Measurements from ENCODE around the gene LTBP4.

DNA sequence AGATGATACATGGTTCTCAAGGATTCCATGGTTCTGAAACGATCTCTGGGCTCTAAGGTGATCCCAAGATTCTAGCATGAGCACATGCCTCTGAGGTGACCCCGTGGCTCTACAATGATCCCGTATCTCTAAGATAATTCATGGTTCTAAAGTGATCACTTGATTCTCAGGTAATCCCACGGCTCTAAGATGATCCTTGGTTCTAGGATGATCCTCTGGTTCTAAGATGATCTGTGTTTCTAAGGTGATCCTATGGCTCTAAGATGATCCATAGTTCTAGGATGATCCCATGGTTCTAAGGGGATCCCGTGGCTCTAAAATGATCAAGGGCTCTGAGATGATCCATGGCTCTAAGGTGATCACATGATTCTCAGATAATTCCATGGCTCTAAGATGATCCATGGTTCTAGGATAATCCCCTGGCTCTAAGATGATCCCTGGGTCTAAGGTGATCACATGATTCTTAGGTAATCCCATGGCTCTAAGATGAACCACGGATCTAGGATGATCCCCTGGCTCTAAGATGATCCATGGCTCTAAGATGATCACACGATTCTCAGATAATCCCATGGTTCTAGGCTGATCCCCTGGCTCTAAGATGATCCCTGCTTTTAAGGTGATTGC, 67.9 kb downstream of the LTBP4 start:
- TF ChIP-seq, protein P1, sequence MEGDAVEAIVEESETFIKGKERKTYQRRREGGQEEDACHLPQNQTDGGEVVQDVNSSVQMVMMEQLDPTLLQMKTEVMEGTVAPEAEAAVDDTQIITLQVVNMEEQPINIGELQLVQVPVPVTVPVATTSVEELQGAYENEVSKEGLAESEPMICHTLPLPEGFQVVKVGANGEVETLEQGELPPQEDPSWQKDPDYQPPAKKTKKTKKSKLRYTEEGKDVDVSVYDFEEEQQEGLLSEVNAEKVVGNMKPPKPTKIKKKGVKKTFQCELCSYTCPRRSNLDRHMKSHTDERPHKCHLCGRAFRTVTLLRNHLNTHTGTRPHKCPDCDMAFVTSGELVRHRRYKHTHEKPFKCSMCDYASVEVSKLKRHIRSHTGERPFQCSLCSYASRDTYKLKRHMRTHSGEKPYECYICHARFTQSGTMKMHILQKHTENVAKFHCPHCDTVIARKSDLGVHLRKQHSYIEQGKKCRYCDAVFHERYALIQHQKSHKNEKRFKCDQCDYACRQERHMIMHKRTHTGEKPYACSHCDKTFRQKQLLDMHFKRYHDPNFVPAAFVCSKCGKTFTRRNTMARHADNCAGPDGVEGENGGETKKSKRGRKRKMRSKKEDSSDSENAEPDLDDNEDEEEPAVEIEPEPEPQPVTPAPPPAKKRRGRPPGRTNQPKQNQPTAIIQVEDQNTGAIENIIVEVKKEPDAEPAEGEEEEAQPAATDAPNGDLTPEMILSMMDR (CRISPR knock-in tag; IDR thresholded peaks at IDR 0.05), result no peak
- no peak for TF ChIP-seq NFE2L1 (CRISPR knock-in tag; IDR thresholded peaks at IDR 0.05; ENCODE audit: borderline replicate concordance)

Data from HepG2 (cell line).